PC-3 (cell line): Measurements from ENCODE around the gene GALNT11. TPM values are rescaled to one million over a fixed set of nuclear protein-coding genes. Genes with fewer than 3 reads are reported as not detected.
A peak's percentile ranks its signal among the peaks of the same experiment; 100 is the strongest.

Experiments
- ATAC-seq: fragments of 200-7000 bp; cut with Tn5 transposase; 2 replicates; pipeline ENCODE4 v1.9.1; 2020; ENCODE audit warnings: mild to moderate bottlenecking, moderate library complexity
- BruUV-seq: library from RNA; stranded (reverse); fragments of 400-500 nt; replicated peaks from 2 replicates; lab custom pipeline; 2021; lab: Mats Ljungman, UMichigan
- CTCF ChIA-PET: fragments of 300-600 bp; sonication (Branson Sonifier 250); formaldehyde crosslinking; loops from one replicate; lab custom pipeline; 2022; ENCODE audit warnings: antibody characterized with exemption; lab: Charles Lee
- POLR2A ChIA-PET: fragments of 300-600 bp; sonication (Branson Sonifier 250); formaldehyde crosslinking; loops from one replicate; lab custom pipeline; 2022; ENCODE audit warnings: antibody characterized with exemption; ENCODE audit not compliant: unreplicated experiment; lab: Charles Lee
- DNase-seq: peaks from one replicate; pipeline ENCODE4 v3.0.0-alpha.2; 2015
- H2AFZ ChIP-seq: fragments of 300-600 bp; sonication (generic); 2 replicates; pipeline ENCODE4 v1.6.0; 2016; ENCODE audit warnings: antibody characterized with exemption, low read length
- H3F3A ChIP-seq: fragments of 300-600 bp; sonication (generic); one replicate; pipeline ENCODE4 v1.6.0; 2017; ENCODE audit warnings: antibody characterized with exemption, low read length, control low read depth, mild to moderate bottlenecking; ENCODE audit not compliant: unreplicated experiment
- H3K27ac ChIP-seq: fragments of 300-600 bp; sonication (generic); 2 replicates; pipeline ENCODE4 v1.5.1; 2016; ENCODE audit warnings: mild to moderate bottlenecking, low read length
- H3K27me3 ChIP-seq: fragments of 300-600 bp; sonication (generic); 2 replicates; pipeline ENCODE4 v1.6.1; 2016; ENCODE audit warnings: low read length, mixed read lengths
- H3K36me3 ChIP-seq: fragments of 300-600 bp; sonication (generic); 2 replicates; pipeline ENCODE4 v1.6.1; 2016; ENCODE audit warnings: low read depth, mixed run types, low read length, mixed read lengths
- H3K4me1 ChIP-seq: fragments of 300-600 bp; sonication (generic); 2 replicates; pipeline ENCODE4 v1.5.1; 2016; ENCODE audit warnings: low read length; ENCODE audit not compliant: insufficient read depth
- H3K4me2 ChIP-seq: fragments of 300-600 bp; sonication (generic); 2 replicates; pipeline ENCODE4 v1.6.0; 2016; ENCODE audit warnings: low read length
- H3K4me3 ChIP-seq: fragments of 300-600 bp; sonication (generic); 2 replicates; pipeline ENCODE4 v1.5.1; 2016; ENCODE audit warnings: mild to moderate bottlenecking, low read length, mixed read lengths
- H3K79me2 ChIP-seq: fragments of 300-600 bp; sonication (generic); 2 replicates; pipeline ENCODE4 v1.6.1; 2017; ENCODE audit warnings: low read length, mixed read lengths
- H3K9ac ChIP-seq: fragments of 300-600 bp; sonication (generic); 2 replicates; pipeline ENCODE4 v1.6.0; 2016; ENCODE audit warnings: mild to moderate bottlenecking, low read length
- H3K9me2 ChIP-seq: fragments of 300-600 bp; sonication (generic); replicated peaks from 2 replicates; pipeline ENCODE4 v1.6.1; 2016; ENCODE audit warnings: mixed run types, low read length, mixed read lengths
- H3K9me3 ChIP-seq: fragments of 300-600 bp; sonication (generic); 2 replicates; pipeline ENCODE4 v1.6.1; 2016; ENCODE audit warnings: low read length, mixed read lengths
- H4K20me1 ChIP-seq: fragments of 300-600 bp; sonication (generic); 2 replicates; pipeline ENCODE4 v1.6.1; 2016; ENCODE audit warnings: low read length, mixed read lengths
- CTCF ChIP-seq: fragments of 300-600 bp; sonication (generic); conservative IDR thresholded peaks from 2 replicates; pipeline ENCODE4 v1.5.1; 2017; ENCODE audit warnings: antibody characterized with exemption, low read depth, mild to moderate bottlenecking, low read length
- EZH2 ChIP-seq: fragments of 300-600 bp; sonication (generic); IDR thresholded peaks from one replicate; pipeline ENCODE4 v1.6.1; 2017; ENCODE audit warnings: antibody characterized with exemption, mild to moderate bottlenecking, low read length; ENCODE audit not compliant: unreplicated experiment
- EZH2phosphoT487 ChIP-seq: fragments of 300-600 bp; sonication (generic); IDR thresholded peaks from 2 replicates; pipeline ENCODE4 v1.6.1; 2018; ENCODE audit warnings: mild to moderate bottlenecking, antibody characterized with exemption, low read length, borderline replicate concordance
- intact Hi-C: fragments of 100-400 bp; cut with micrococcal nuclease; formaldehyde crosslinking; loops from 2 replicates; pipeline ENCODE4 v1.9.0; 2023
- total RNA-seq: library from RNA; depleted of rRNA; stranded (reverse); fragments of >200 nt; gene quantifications from 2 replicates; pipeline ENCODE4 v1.2.3, GENCODE V29; 2014

Gene GALNT11
- total RNA-seq, 1 experiment from 2014 or later = 19.5 TPM

- no peak overlapping the region for H2AFZ ChIP-seq
- DNase-seq (no peak), ATAC-seq (no peak)
- CTCF ChIA-PET = no interaction called here
- no peaks in the 10 kb centered on the region for H3K79me2 ChIP-seq
- no peak overlapping the region for H3K27ac ChIP-seq
- no peak overlapping the region for H3K4me2 ChIP-seq
- no peak for TF ChIP-seq EZH2phosphoT487
- no peak for TF ChIP-seq EZH2
- TF ChIP-seq CTCF = no peak
- H3K4me3 ChIP-seq = no peak overlapping the region
- 0 out of 2 replicates have a peak, but pooled peaks cover 6% of the 10 kb centered on the region for H4K20me1 ChIP-seq
- no peaks in the 10 kb centered on the region for H3K27me3 ChIP-seq
- H3K36me3 ChIP-seq = peaks cover 27% of the 10 kb centered on the region
- H3K9me3 ChIP-seq = no peaks in the 10 kb centered on the region
- no peak overlapping the region for H3K9ac ChIP-seq
- no peaks in the 10 kb centered on the region for H3K4me1 ChIP-seq
- intact Hi-C loops = loop anchor here (5.0 to 10.0 kb wide), 2 partner anchors 155 to 367 kb away; no protein-coding TSS in a partner anchor
- no TSS peak for BruUV-seq
- POLR2A ChIA-PET = no interaction called here
- no peaks in the 10 kb centered on the region for H3F3A ChIP-seq
- no peaks in the 10 kb centered on the region for H3K9me2 ChIP-seq
Observed at GRCh38 chr7:152149363-152149762, 123.9 kb downstream of the GALNT11 start.

GRCh38 chr7:152152267-152152666 lies 126.8 kb downstream of the GALNT11 start:
- ATAC-seq (no peak), DNase-seq (no peak)
- Histone ChIP-seq H3K27me3 (no peaks in the 10 kb centered on the region), H3K36me3 (peaks cover 26% of the 10 kb centered on the region), H3K9me2 (no peaks in the 10 kb centered on the region), H3K4me2 (no peak overlapping the region), H3K4me1 (no peaks in the 10 kb centered on the region), H3K4me3 (no peak overlapping the region), H2AFZ (no peak overlapping the region), H3K9me3 (no peaks in the 10 kb centered on the region), H3K27ac (no peak overlapping the region), H4K20me1 (no peaks in the 10 kb centered on the region), H3F3A (no peaks in the 10 kb centered on the region), H3K79me2 (no peaks in the 10 kb centered on the region), H3K9ac (no peak overlapping the region)
- ChIA-PET POLR2A (no interaction called here), CTCF (interaction anchor here (0.6 kb wide), 1 partner anchor 533 kb away, joined by 12 read pairs; no protein-coding TSS in a partner anchor)
- intact Hi-C loops = no loop called here
- TF ChIP-seq CTCF (no peak), EZH2phosphoT487 (no peak), EZH2 (no peak)
- no TSS peak for BruUV-seq

GRCh38 chr7:152158801-152159587 lies 133.5 kb downstream of the GALNT11 start:
- DNase-seq (no peak), ATAC-seq (0 out of 2 replicates have a peak, but pooled peaks have one; percentile 35)
- Histone ChIP-seq H3K9me2 (no peaks in the 10 kb centered on the region), H4K20me1 (no peaks in the 10 kb centered on the region), H3K27me3 (no peaks in the 10 kb centered on the region), H3K36me3 (peaks cover 28% of the 10 kb centered on the region), H2AFZ (no peak overlapping the region), H3K9ac (no peak overlapping the region), H3K4me1 (no peaks in the 10 kb centered on the region), H3F3A (no peaks in the 10 kb centered on the region), H3K4me2 (no peak overlapping the region), H3K4me3 (no peak overlapping the region), H3K9me3 (no peaks in the 10 kb centered on the region), H3K27ac (no peak overlapping the region), H3K79me2 (no peaks in the 10 kb centered on the region)
- TF ChIP-seq CTCF = no peak
- no peak for TF ChIP-seq EZH2phosphoT487
- TF ChIP-seq EZH2 = no peak
- CTCF ChIA-PET = no interaction called here
- BruUV-seq = no TSS peak
- intact Hi-C loops = no loop called here
- POLR2A ChIA-PET = no interaction called here
